ENCODE measurements around the gene BTBD9. TPM values are rescaled to one million over a fixed set of nuclear protein-coding genes. Genes with fewer than 3 reads are reported as not detected.

The BTBD9 gene
- total RNA-seq, 1 experiment from 2014 or later = 8.9 TPM

DNA sequence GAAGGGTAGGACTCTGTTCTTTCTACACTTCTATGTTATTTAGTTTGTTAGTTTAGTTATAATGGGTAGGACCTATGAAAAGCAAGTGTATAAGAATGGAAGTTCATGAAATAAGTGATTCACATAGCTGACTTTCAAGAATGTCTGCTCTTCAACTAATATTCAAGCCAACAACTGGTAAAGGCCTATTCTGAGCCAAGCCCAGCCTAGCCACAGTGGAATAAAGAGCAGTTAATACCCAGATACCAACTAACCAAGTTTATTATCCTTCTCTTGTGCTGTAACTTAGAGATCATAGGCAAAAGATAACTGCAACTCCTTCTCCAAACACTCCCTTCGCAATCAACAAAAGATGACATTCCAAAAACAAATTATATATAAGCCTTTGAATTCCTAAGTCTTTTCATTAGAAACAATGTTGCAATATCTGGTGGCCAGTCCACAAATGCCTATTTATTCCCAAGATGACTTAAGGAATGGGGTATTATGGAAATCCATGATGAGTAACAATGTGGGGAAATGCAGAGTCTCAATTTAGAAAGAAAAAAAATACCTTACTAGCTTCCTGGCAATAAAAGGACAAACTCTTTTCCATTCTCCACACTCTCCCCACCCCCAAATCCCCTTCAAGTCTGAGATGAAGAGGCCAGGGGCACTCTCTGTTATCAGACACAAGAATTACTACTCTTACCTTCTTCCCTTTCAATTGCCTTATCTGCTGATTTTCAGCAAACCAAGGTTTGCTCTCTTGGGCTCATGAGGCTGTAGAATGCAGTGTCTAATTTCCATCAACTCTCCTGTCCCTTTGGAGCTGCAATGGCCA is 27.4 kb downstream of the BTBD9 start:
- Histone ChIP-seq H3K4ac (ENCODE audit: low read depth, low read length) (no peak overlapping the region), H2BK15ac (ENCODE audit: low read depth, low read length) (no peak overlapping the region), H3K4me2 (ENCODE audit: insufficient read depth, insufficient read length, low read length) (no peak overlapping the region), H3K79me2 (ENCODE audit: insufficient read depth, low read length) (no peaks in the 10 kb centered on the region; the same call in 1 of the 2 replicates), H3K56ac (ENCODE audit: insufficient read length, low read depth, low read length) (no peak overlapping the region), H3K27ac (ENCODE audit: insufficient read length, low read depth, low read length) (no peak overlapping the region), H2BK20ac (ENCODE audit: low read depth, low read length, poor library complexity, severe bottlenecking) (no peak overlapping the region), H4K20me1 (ENCODE audit: control insufficient read depth, insufficient read depth, insufficient read length) (no peaks in the 10 kb centered on the region), H3T11ph (ENCODE audit: low read length) (no peak overlapping the region), H4K91ac (ENCODE audit: insufficient read length, low read depth, low read length) (no peak overlapping the region), H2BK5ac (ENCODE audit: insufficient read length, low read length) (no peak overlapping the region), H3K79me1 (ENCODE audit: insufficient read depth, low read depth, low read length, poor library complexity, severe bottlenecking) (no peaks in the 10 kb centered on the region), H3K18ac (ENCODE audit: insufficient read length, low read depth, low read length) (no peak overlapping the region), H3K23ac (ENCODE audit: insufficient read length, low read depth, low read length) (no peak overlapping the region), H3K9me3 (ENCODE audit: control insufficient read depth, low read depth, low read length) (no peaks in the 10 kb centered on the region), H4K5ac (ENCODE audit: insufficient read length, low read depth, low read length) (no peak overlapping the region), H3K14ac (ENCODE audit: insufficient read depth, low read length) (no peak overlapping the region), H2AFZ (ENCODE audit: low read length) (no peak overlapping the region), H4K8ac (replicated peaks; ENCODE audit: insufficient read length, low read depth, low read length) (no peak overlapping the region), H2AK5ac (ENCODE audit: insufficient read length, low read length) (no peak overlapping the region), H3K9ac (ENCODE audit: extremely low read depth, insufficient read length, low read length) (no peak overlapping the region), H2BK120ac (ENCODE audit: low read depth, low read length, poor library complexity, severe bottlenecking) (no peak overlapping the region), H3K27me3 (ENCODE audit: insufficient read depth, low read length) (no peaks in the 10 kb centered on the region; the same call in 1 of the 2 replicates), H3K23me2 (ENCODE audit: insufficient read length, low read depth, low read length, poor library complexity, severe bottlenecking) (no peaks in the 10 kb centered on the region), H3K4me1 (ENCODE audit: insufficient read depth, low read length) (no peaks in the 10 kb centered on the region), H2BK12ac (ENCODE audit: insufficient read length, low read depth, low read length) (no peak overlapping the region)
- Mint-ChIP-seq H3K9me3 (no peaks in the 10 kb centered on the region; a peak in 1 of 5 replicates), H3K4me1 (peaks cover 0 to 6% of the 10 kb centered on the region in 2 experiments; a peak in 2 of 4 replicates), H3K27me3 (ENCODE audit: low read depth) (no peaks in the 10 kb centered on the region), H3K4me3 (no peak overlapping the region), H3K27ac (no peak overlapping the region), H3K36me3 (ENCODE audit: insufficient read depth in 1 of 3, low read depth in 3 of 3) (no peaks in the 10 kb centered on the region)
- no peak for DNase-seq
- TF ChIP-seq, protein P1, sequence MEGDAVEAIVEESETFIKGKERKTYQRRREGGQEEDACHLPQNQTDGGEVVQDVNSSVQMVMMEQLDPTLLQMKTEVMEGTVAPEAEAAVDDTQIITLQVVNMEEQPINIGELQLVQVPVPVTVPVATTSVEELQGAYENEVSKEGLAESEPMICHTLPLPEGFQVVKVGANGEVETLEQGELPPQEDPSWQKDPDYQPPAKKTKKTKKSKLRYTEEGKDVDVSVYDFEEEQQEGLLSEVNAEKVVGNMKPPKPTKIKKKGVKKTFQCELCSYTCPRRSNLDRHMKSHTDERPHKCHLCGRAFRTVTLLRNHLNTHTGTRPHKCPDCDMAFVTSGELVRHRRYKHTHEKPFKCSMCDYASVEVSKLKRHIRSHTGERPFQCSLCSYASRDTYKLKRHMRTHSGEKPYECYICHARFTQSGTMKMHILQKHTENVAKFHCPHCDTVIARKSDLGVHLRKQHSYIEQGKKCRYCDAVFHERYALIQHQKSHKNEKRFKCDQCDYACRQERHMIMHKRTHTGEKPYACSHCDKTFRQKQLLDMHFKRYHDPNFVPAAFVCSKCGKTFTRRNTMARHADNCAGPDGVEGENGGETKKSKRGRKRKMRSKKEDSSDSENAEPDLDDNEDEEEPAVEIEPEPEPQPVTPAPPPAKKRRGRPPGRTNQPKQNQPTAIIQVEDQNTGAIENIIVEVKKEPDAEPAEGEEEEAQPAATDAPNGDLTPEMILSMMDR (conservative IDR thresholded peaks at IDR 0.05) = no peak
- 100% methylated on average over 1 of the region's 1 CpG for WGBS (ENCODE audit: extremely low coverage, insufficient read length, low lambda C conversion rate)

All from H9 (cell line).